ENCODE measurements around the gene UVRAG.
A peak's percentile ranks its signal among the peaks of the same experiment; 100 is the strongest.

Gene UVRAG

DNA sequence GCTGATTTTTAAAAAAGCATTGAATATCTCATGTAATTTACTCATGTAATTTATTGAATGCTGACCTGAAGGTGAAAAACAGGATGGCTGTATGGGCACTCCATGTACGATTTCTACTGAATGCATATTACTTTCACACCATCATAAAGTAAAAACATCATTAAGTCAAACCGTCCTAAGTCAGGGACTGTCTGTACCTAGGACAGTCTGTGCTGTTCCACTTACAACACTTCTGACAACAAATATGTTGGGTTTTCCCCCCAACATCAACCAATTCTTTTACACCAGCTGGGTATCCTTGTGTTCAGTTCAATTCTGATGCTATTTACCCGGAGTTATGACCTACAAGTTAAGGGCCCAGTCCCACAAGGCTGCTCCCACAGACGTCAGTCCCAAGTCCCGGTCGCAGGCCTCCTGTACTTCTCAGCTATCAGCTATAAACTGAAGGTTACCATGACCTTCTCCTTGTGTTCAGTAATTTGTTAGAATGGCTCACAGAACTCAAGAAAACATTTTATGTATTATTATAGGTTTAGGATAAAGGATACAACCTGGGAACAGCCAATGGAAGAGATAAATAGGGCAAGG is 17.0 kb downstream of the UVRAG start:
- Histone ChIP-seq H3K4me3 (no peak overlapping the region), H3K36me3 (ENCODE audit: insufficient read depth, low read length) (no peaks in the 10 kb centered on the region), H3K9me3 (ENCODE audit: low read depth, low read length) (no peaks in the 10 kb centered on the region), H3K27ac (no peak overlapping the region), H3K9ac (ENCODE audit: insufficient read length) (no peak overlapping the region)
- no peak for TF ChIP-seq EZH2 (IDR thresholded peaks at IDR 0.05)
- no peak for TF ChIP-seq POLR2AphosphoS5 (IDR thresholded peaks at IDR 0.05; ENCODE audit: borderline replicate concordance, low read depth, low read length)
- no peak for TF ChIP-seq FOXP2 (optimal IDR thresholded peaks at IDR 0.05; ENCODE audit: control extremely low read depth, extremely low read length, insufficient read depth)
- DNase-seq (ENCODE audit: low read depth, low spot score): no peak

DNA sequence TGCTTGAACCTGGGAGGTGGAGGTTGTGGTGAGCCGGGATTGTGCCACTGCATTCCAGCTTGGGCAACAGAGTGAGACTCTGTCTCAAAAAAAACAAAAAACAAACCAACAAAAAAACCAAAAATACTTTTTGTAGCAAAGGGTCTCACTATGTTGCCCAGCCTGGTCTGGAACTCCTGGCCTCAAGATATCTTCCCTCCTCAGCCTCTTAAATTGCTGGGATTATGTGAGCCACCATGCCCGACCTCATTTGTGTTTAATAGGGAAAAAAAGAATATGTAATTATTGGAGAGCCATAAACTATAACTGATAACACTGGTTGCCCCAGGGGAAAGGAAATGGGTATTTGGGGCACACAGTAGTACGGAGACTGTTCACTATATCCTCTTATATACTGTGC is 19.7 kb downstream of the UVRAG start:
- TF ChIP-seq EZH2 (IDR thresholded peaks at IDR 0.05): no peak
- no peak for TF ChIP-seq POLR2AphosphoS5 (IDR thresholded peaks at IDR 0.05; ENCODE audit: borderline replicate concordance, low read depth, low read length)
- no peak for TF ChIP-seq FOXP2 (optimal IDR thresholded peaks at IDR 0.05; ENCODE audit: control extremely low read depth, extremely low read length, insufficient read depth)
- no peak for DNase-seq (ENCODE audit: low read depth, low spot score)
- H3K9ac ChIP-seq (ENCODE audit: insufficient read length): no peak overlapping the region

DNA sequence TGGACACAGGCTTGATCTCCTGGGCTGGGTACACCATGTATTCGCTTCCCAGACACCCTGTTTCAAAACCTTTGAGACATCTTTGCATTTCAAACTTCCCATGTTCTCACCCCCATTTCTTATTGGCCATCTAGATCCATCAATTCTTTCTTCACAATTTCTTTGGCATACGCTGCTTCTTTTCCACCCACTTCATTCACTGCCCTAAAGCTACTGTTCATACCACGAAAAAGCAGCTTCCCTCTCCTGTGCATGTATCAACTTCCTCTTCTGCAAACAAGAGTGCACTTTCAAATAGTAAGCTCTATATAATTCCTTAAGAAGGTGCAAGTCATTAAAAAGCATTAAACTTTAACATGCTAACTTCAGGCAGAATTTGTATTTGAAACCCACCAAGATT is 21.4 kb downstream of the UVRAG start:
- no peak for DNase-seq (ENCODE audit: low read depth, low spot score)
- TF ChIP-seq FOXP2 (optimal IDR thresholded peaks at IDR 0.05; ENCODE audit: control extremely low read depth, extremely low read length, insufficient read depth): no peak
- TF ChIP-seq EZH2 (IDR thresholded peaks at IDR 0.05): no peak
- no peak for TF ChIP-seq POLR2AphosphoS5 (IDR thresholded peaks at IDR 0.05; ENCODE audit: borderline replicate concordance, low read depth, low read length)
- Histone ChIP-seq H3K9me3 (ENCODE audit: low read depth, low read length) (no peaks in the 10 kb centered on the region), H3K9ac (ENCODE audit: insufficient read length) (no peak overlapping the region), H3K27ac (no peak overlapping the region), H3K36me3 (ENCODE audit: insufficient read depth, low read length) (no peaks in the 10 kb centered on the region), H3K4me3 (no peak overlapping the region)

More for the DNA sequence above, 19.7 kb downstream of the UVRAG start:
- Histone ChIP-seq H3K4me3 (no peak overlapping the region), H3K36me3 (ENCODE audit: insufficient read depth, low read length) (no peaks in the 10 kb centered on the region), H3K9me3 (ENCODE audit: low read depth, low read length) (no peaks in the 10 kb centered on the region), H3K27ac (no peak overlapping the region)

DNA sequence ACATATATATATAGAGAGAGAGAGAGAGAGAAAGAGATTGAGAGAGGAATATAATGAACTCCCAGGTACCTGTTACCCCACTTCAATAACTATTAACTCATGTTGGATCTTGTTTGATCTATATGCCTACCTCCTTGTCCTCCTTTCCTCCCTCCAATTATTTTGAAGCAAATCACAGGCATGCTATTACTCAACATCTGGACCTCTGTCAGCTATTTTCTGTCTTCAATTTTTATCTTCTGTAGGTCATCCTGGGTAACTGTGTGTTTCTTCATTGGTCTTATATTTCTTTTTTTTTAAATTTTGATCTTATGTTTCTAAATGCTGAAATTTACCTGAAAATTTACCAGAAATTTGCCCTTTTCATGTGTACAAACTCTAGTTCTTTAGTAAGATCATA is 24.8 kb downstream of the UVRAG start:
- no peak overlapping the region for H3K4me3 ChIP-seq
- H3K9ac ChIP-seq (ENCODE audit: insufficient read length): peak overlapping the region; percentile 1
- H3K9me3 ChIP-seq (ENCODE audit: low read depth, low read length): no peaks in the 10 kb centered on the region
- H3K27ac ChIP-seq: no peak overlapping the region
- H3K36me3 ChIP-seq (ENCODE audit: insufficient read depth, low read length): no peaks in the 10 kb centered on the region
- no peak for TF ChIP-seq FOXP2 (optimal IDR thresholded peaks at IDR 0.05; ENCODE audit: control extremely low read depth, extremely low read length, insufficient read depth)
- no peak for TF ChIP-seq EZH2 (IDR thresholded peaks at IDR 0.05)
- no peak for TF ChIP-seq POLR2AphosphoS5 (IDR thresholded peaks at IDR 0.05; ENCODE audit: borderline replicate concordance, low read depth, low read length)
- no peak for DNase-seq (ENCODE audit: low read depth, low spot score)

DNA sequence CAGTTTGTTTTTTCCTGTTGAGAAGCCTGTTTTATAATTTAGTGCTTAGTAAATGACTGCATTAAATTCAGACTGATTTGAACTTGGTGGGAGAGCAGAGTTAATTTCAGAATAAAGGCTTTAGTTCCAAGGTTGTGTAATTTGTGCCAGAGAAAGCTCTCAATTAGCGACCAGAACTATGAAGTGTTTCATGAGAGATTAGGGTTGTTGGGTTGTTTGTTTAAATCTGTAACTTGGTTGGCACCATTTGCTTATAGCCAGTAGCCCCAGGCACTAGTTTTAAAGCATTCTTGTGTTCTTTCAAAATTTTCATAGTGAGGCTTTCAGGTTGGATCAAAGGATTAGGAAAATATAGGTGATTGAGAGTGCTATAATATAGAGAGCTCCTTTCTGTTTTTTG is 25.5 kb downstream of the UVRAG start:
- H3K9ac ChIP-seq (ENCODE audit: insufficient read length): peak overlapping the region; percentile 1
- H3K36me3 ChIP-seq (ENCODE audit: insufficient read depth, low read length): no peaks in the 10 kb centered on the region
- DNase-seq (ENCODE audit: low read depth, low spot score): no peak
- no peaks in the 10 kb centered on the region for H3K9me3 ChIP-seq (ENCODE audit: low read depth, low read length)
- TF ChIP-seq POLR2AphosphoS5 (IDR thresholded peaks at IDR 0.05; ENCODE audit: borderline replicate concordance, low read depth, low read length) (no peak), FOXP2 (optimal IDR thresholded peaks at IDR 0.05; ENCODE audit: control extremely low read depth, extremely low read length, insufficient read depth) (no peak), EZH2 (IDR thresholded peaks at IDR 0.05) (no peak)
- H3K27ac ChIP-seq: peak overlapping the region; percentile 28; the same call in 1 of the 2 replicates
- no peak overlapping the region for H3K4me3 ChIP-seq

DNA sequence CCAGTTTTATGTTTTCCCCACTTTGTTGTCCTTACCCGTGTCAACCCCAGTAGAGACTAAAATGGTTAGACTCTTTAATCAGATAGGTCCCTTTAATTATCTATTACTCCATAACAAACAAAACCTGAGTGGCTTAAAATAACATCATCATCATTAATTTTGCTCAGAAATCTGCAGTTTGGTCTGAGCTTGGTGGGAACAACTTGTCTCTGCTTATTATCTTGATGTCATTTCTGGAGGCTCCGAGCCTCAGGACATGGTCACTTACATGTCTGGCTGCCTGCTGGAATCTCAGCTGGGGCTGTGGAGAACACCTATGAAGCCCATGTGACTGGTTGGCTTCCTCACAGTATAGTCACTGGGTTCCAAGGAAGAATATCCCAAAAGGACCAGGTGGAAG is 26.7 kb downstream of the UVRAG start:
- TF ChIP-seq EZH2 (IDR thresholded peaks at IDR 0.05) (no peak), POLR2AphosphoS5 (IDR thresholded peaks at IDR 0.05; ENCODE audit: borderline replicate concordance, low read depth, low read length) (no peak), FOXP2 (optimal IDR thresholded peaks at IDR 0.05; ENCODE audit: control extremely low read depth, extremely low read length, insufficient read depth) (no peak)
- no peaks in the 10 kb centered on the region for H3K9me3 ChIP-seq (ENCODE audit: low read depth, low read length)
- H3K27ac ChIP-seq: no peak overlapping the region
- no peak overlapping the region for H3K9ac ChIP-seq (ENCODE audit: insufficient read length)
- DNase-seq (ENCODE audit: low read depth, low spot score): no peak
- no peak overlapping the region for H3K4me3 ChIP-seq
- H3K36me3 ChIP-seq (ENCODE audit: insufficient read depth, low read length): no peaks in the 10 kb centered on the region

DNA sequence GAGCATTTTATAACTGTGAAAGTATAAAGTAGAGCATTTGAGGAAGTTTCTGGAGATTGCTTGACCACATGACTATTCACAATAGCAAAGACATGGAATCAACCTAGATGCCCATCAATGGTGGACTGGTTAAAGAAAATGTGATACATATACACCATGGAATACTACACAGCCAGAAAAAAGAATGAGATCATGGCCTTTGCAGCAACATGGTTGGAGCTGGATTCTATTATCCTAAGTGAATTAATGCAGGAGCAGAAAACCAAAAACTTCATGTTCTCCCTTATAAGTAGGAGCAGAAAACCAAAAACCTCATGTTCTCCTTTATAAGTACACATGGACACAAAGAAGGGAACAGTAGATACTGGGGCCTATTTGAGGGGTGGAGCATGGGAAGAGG is 30.3 kb downstream of the UVRAG start:
- H3K27ac ChIP-seq: no peak overlapping the region
- H3K4me3 ChIP-seq: no peak overlapping the region
- TF ChIP-seq EZH2 (IDR thresholded peaks at IDR 0.05) (no peak), POLR2AphosphoS5 (IDR thresholded peaks at IDR 0.05; ENCODE audit: borderline replicate concordance, low read depth, low read length) (no peak), FOXP2 (optimal IDR thresholded peaks at IDR 0.05; ENCODE audit: control extremely low read depth, extremely low read length, insufficient read depth) (no peak)
- no peak overlapping the region for H3K9ac ChIP-seq (ENCODE audit: insufficient read length)
- DNase-seq (ENCODE audit: low read depth, low spot score): no peak
- no peaks in the 10 kb centered on the region for H3K9me3 ChIP-seq (ENCODE audit: low read depth, low read length)
- no peaks in the 10 kb centered on the region for H3K36me3 ChIP-seq (ENCODE audit: insufficient read depth, low read length)

DNA sequence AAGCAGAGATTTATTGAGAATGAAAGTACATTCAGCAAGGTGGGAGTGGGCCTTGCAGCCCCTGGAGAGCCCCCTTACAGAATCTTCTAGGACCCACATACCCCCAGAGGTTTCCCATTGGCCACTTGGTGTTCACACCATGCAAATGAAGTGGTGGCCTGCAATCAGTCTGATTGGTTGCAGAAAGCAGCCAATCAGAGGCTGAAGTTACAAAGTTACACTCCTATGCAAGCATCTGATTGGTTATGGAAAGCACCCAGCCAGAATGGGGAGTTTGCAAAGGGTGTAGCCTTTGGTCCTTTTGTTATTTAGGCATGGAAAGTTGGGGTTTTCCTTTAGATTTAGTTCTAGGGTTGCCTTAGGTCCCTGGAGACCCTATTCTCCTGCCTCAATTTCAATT is 34.9 kb downstream of the UVRAG start:
- no peak overlapping the region for H3K27ac ChIP-seq
- H3K9ac ChIP-seq (ENCODE audit: insufficient read length): no peak overlapping the region
- H3K9me3 ChIP-seq (ENCODE audit: low read depth, low read length): no peaks in the 10 kb centered on the region
- DNase-seq (ENCODE audit: low read depth, low spot score): no peak
- no peaks in the 10 kb centered on the region for H3K36me3 ChIP-seq (ENCODE audit: insufficient read depth, low read length)
- H3K4me3 ChIP-seq: no peak overlapping the region
- no peak for TF ChIP-seq FOXP2 (optimal IDR thresholded peaks at IDR 0.05; ENCODE audit: control extremely low read depth, extremely low read length, insufficient read depth)
- no peak for TF ChIP-seq EZH2 (IDR thresholded peaks at IDR 0.05)
- TF ChIP-seq POLR2AphosphoS5 (IDR thresholded peaks at IDR 0.05; ENCODE audit: borderline replicate concordance, low read depth, low read length): no peak

DNA sequence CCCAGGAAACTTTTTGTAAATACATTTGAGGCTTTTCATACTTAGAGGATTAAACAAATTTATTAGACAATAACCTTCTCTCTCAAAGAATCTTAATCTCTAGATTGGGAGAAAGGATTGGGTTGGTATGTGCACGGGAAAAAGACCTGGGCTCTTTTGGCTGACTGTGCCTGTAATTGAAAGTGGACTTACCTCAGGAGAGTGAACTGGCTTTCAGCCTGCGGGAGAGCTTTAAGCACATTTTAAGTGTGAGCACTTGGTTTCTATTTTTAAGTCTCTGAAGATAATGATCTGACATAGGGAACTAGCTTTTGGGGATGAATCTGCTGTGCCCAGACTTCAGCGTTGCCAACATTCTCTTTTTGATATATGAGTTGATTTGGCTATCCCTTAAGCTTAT is 35.8 kb downstream of the UVRAG start:
- Histone ChIP-seq H3K9ac (ENCODE audit: insufficient read length) (no peak overlapping the region), H3K27ac (no peak overlapping the region), H3K36me3 (ENCODE audit: insufficient read depth, low read length) (no peaks in the 10 kb centered on the region), H3K9me3 (ENCODE audit: low read depth, low read length) (no peaks in the 10 kb centered on the region), H3K4me3 (no peak overlapping the region)
- DNase-seq (ENCODE audit: low read depth, low spot score): no peak
- TF ChIP-seq FOXP2 (optimal IDR thresholded peaks at IDR 0.05; ENCODE audit: control extremely low read depth, extremely low read length, insufficient read depth) (no peak), POLR2AphosphoS5 (IDR thresholded peaks at IDR 0.05; ENCODE audit: borderline replicate concordance, low read depth, low read length) (no peak), EZH2 (IDR thresholded peaks at IDR 0.05) (no peak)
